GM19193 (cell line): Measurements from ENCODE around the gene SOX10.

Source experiments
- POLR2A ChIP-seq: IDR thresholded peaks from 4 replicates; pipeline ENCODE4 v1.6.1; 2011; ENCODE audit not compliant: insufficient read depth, insufficient read length; ENCODE audit errors: extremely low read depth

Gene SOX10

DNA sequence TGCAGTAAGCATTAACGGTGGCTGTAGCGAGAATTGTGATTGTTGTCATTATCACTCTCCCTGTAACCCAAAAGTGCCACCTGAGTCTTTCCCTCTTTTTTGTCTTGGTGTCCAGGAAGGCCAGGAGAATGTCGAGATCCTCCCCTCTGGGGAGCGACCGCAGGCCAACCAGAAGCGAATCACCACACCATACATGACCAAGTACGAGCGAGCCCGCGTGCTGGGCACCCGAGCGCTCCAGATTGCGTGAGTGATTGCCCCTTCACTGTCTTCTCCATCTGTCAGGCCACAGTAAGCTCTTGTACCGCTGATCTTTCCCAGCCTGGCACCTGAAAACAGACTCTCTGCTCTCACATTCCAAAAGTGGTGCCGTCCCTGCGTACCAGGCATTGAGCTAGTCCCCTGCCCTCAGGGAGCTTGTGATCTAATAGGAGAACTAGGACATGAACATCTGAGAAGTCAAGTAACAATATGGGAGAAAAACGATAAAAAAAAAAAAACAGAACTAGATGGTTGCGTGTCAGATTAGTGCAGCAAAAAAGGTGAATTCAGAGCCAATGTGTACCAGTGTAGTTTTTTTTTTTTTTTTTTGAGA, 25.0 kb downstream of the SOX10 start:
- TF ChIP-seq POLR2A = no peak

DNA sequence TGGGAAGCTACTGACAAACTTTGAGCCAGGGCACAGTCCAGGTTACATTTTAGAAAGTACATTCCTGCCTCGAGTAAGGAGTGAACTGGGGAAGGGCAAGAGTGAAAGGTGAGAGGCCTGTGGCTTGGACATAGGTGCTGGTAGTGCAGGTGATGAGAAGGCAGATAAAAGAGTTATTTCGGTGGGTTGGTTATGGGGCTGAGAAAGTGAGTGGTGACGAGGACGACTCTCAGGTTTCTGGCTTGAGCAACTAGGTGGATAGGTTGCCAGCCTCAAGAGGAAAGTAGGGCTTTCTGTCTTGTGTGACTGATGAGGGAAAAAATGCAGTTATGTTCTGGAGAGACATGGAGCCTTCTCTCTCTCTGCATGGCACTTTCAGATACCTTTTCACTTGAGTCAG, 27.1 kb downstream of the SOX10 start:
- TF ChIP-seq POLR2A = no peak

- no peak for TF ChIP-seq POLR2A
Measured at GRCh38 chr22:37954686-37955085, 29.7 kb downstream of the SOX10 start.

DNA sequence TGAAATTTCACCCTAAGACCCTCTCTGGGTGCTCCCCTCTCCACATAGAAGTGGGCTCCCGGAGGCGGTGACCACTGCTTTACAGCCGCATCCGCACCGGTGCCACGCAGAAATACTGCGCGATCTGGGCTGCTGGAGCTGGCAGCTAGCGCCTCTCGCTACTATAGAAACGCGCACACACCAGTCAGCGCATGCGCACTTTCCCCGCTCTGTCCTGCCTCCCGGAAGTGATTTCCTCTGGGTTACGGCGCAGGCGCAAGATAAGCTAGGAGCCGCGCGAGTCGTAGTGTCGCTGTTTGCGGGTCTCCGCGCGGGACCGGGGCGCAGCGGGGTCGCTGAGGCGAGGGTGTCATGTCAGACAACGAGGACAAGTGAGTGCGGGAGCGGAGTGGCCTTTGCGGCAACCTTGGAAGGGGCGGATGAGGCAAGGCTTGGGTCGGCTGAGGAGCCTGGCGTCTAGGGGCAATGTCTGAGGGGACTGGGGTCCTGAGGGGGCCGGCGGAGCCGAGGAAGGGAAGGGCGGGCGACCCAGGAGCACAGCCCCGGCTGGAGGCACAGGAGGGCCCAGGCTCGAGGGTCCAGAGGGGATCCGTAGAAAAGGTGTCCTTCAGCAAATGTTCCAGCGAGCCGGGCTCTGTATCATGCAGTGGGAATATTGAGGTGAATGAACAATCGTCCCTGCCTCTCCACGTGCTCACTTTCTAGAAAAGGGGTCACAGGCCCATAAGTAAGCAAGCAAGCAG, 30.7 kb downstream of the SOX10 start, which contains the start of the genes C22orf23 and POLR2F:
Gene C22orf23 (minus strand): TSS at position 165 of the 743 bp plus-strand sequence. CDS start 452 bp downstream, outside the sequence.
Gene POLR2F (plus strand): TSS at position 263 of the 743 bp plus-strand sequence. CDS start 89 bp downstream, at position 352.
- TF ChIP-seq POLR2A = peak; percentile 87

GRCh38 chr22:37953062-37953436, 31.3 kb downstream of the SOX10 start:
- TF ChIP-seq POLR2A = no peak

DNA sequence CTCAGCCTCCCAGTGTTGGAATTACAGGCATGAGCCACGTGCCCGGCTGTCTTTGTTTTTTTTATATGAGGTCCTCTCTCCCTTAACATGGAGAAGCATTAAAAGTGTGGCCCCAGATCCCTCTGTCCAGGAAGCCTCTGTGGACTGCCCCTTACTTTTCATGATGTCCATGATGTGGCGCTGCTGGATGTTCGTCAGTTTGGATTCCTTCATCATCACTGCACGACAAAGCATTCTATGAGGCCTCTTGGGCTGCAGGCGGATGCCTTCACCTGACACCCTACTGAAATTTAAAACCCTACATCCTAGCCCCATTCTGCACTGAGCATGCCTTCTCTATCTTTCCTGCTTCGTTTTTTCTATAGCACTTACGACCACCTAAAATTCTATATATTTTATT, 33.0 kb downstream of the SOX10 start:
- TF ChIP-seq POLR2A = no peak

- no peak for TF ChIP-seq POLR2A
Measured at GRCh38 chr22:37943825-37944198, 40.5 kb downstream of the SOX10 start.

DNA sequence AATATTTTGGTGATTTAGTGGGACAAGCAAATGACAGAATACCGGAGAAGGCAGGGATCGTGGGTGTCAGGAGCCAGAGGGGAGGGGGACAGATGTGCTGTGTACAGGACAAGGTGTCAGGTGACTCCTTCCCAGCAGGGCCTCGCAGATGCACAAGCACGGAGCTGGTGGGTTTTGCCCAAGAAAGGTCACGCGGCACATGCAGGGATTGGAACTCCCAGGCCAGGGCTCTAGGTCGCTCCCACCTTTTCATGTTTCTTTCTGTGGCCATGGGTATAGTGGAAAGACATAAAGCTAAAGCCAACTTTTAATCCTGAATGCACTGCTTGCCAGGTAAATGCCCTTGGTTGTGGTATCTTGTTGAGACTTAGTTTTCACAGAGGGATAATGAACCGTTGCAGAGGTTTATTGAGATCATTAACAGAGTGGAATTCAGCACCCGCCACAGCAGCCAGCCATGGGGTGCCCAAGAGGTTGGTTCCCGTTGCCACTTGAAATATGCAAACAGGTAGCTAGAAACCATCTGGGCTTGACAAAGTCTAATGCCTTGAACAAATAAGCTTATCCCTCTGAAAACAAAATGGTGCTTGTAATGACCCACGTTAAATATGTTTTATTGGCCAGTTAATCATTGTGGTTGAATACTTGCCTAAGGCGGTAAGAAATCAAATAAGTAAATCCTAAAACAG, 41.1 kb downstream of the SOX10 start:
- no peak for TF ChIP-seq POLR2A

DNA sequence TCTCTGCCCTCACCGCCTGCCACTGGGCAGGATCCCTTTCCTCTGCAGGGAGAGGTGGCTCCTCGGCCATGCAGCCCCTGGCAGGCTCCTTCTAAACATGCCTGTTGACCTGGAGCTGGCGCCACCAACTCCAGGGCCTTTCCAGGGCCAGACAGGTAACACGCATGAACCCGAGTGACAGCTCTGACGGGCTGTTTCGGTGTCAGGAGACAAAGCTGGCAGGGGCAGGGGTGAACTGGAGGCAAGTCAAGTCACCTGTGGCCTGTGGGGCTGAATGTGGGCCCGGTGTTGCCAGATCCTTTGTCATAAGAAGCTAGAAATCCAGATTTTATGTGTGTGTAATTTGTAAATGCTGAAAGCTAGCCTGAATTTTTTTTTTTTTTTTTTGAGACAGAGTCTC, 42.2 kb downstream of the SOX10 start:
- no peak for TF ChIP-seq POLR2A

GRCh38 chr22:37940698-37941376, 43.5 kb downstream of the SOX10 start:
- TF ChIP-seq POLR2A = no peak

DNA sequence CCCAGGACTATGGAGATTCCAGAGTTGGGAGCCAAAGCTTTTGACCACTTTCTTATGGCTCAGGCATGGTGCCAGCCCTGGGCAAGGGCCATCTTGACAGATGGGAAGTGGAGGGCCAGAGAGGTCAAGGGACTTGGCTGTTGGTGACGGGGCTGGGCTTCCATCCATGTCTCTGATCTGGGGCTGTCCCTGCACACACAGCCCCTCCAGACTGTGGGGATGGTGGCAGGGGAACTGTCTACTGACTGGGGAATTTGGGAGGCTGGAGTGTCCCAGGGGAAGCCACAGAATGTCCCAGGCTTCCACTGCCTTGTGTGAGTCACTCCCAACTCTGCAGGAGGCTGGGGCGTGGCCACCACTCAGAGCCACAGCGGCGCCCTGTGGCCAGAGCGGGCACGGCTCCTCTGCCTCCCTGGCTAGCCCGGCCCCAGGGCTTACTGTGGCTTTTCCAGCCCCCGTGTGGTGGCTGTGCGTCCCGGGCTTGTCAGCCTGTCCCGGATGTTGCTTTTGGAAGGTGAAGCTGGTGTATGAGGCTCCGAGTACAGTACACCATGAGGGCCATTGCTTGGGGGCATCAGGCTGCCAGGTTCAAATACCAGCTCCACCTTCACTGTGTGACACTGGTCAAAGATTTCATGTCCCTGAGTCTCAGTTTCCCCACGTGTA, 50.5 kb downstream of the SOX10 start:
- no peak for TF ChIP-seq POLR2A

DNA sequence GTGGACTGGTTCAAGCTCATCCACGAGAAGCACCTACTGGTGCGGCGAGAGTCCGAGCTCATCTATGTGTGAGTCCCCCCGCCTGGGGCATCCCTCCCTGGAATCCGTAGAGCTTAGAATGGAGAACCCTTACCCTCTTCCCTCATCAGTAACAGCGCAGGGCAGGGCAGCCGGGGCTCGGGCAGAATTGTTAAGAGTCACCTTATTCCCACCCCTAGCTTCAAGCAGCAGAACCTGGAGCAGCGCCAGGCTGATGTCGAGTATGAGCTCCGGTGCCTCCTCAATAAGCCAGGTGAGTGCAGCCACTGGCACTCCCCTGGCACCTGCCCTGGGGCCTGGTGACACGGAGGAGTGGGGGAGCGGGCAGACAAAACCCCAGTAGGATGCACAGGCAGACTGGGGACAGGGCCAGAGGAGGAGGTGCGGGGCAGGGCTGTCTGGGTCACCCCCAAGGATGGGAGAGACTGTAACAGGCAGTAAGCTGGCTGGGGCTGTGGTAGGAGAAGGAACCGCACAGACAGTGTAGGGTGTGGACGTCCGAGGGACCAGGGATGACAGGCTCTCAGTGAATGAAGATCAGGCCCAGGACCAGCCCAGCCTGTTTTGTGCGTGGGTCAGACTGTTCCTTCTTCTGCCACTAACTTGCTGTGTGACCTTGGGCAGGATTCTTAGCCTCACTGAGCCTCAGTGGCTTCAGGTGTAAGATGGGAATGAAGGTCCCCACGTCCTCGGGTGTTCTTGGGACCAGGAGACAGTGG, 51.4 kb downstream of the SOX10 start:
- TF ChIP-seq POLR2A = no peak

- no peak for TF ChIP-seq POLR2A
Measured at GRCh38 chr22:37932401-37932800, 52.0 kb downstream of the SOX10 start.

DNA sequence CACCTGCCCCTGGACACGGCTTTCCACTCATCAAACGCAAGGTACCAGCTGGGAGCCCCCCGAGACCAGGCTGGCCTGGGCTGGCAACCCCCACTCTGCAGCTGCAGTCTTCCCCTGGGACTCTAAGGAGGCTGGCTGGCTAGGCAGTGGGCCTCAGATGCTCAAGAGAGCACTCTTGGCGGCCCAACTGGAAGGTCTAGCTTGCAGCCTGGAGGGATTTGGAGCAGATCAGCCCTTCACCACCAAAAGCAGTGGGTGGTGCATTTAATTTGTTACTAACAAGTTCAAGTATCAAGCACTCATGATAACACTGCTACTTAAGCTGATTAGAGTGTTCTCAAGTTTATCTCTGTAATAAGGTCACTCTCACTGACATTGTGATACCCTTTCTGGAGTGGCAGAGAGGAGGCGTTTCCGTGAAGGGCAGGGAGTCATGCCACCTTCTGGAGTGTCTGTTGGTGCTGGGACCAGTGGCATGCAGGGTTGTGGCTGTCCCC, 52.4 kb downstream of the SOX10 start:
- no peak for TF ChIP-seq POLR2A
